Uterus (tissue), 4 donors: ENCODE data around the gene OR4K5. TPM values are rescaled to one million over a fixed set of nuclear protein-coding genes. Genes with fewer than 3 reads are reported as not detected.

Experiments
- DNase-seq, 2 donors: peaks; one replicate each; pipeline ENCODE4 v3.0.0-alpha.2; 2019 to 2020
- H3K27ac ChIP-seq, 2 donors: fragments of 200-600 bp; sonication (generic); 1 replicate in 1 of 2; 2 replicates in 1 of 2; pipeline ENCODE4 v1.5.1; 2016 to 2018
- H3K27me3 ChIP-seq, 2 donors: fragments of 200-600 bp; sonication (generic); one replicate each; pipeline ENCODE4 v1.5.1; 2018 to 2019; ENCODE audit warnings: control low read depth in 1 of 2
- H3K36me3 ChIP-seq, 2 donors: fragments of 200-600 bp; sonication (generic); one replicate each; pipeline ENCODE4 v1.5.1; 2019; ENCODE audit warnings: control low read depth in 1 of 2
- H3K4me1 ChIP-seq, 2 donors: fragments of 200-600 bp; sonication (generic); one replicate each; pipeline ENCODE4 v1.5.1; 2018 to 2019; ENCODE audit warnings: control low read depth in 1 of 2
- H3K4me3 ChIP-seq, 2 donors: fragments of 200-600 bp; sonication (generic); 1 replicate in 1 of 2; 2 replicates in 1 of 2; pipeline ENCODE4 v1.5.1; 2018 to 2019; ENCODE audit warnings: mild to moderate bottlenecking in 1 of 2
- H3K9me3 ChIP-seq, 2 donors: fragments of 200-600 bp; sonication (generic); one replicate each; pipeline ENCODE4 v1.5.1; 2019; ENCODE audit warnings: control low read depth in 1 of 2
- CTCF ChIP-seq, 4 experiments: fragments of 200-600 bp in 2 of 4; fragments of 450-650 bp in 2 of 4; sonication (generic) in 2 of 4; IDR thresholded peaks; one replicate each; pipeline ENCODE4 v1.5.1; 2016 to 2019; ENCODE audit warnings: antibody characterized with exemption in 4 of 4, mild to moderate bottlenecking in 2 of 4, moderate library complexity in 1 of 4
- POLR2A ChIP-seq, 2 donors: fragments of 450-650 bp; IDR thresholded peaks; one replicate each; pipeline ENCODE4 v1.6.1; 2016; ENCODE audit warnings: antibody characterized with exemption in 2 of 2, mild to moderate bottlenecking in 1 of 2, moderate library complexity in 1 of 2
- intact Hi-C: fragments of 100-400 bp; cut with DNase I; formaldehyde crosslinking; loops from one replicate; pipeline ENCODE4 v1.15.1; 2023; ENCODE audit warnings: low total_unique reads
- total RNA-seq, 4 donors: library from RNA; depleted of rRNA in 3 of 4; stranded (reverse); fragments of >200 nt in 3 of 4; gene quantifications; one replicate each; pipeline versions ENCODE4 v1.1.0 to v1.2.4, GENCODE V29; 2014 to 2023
- donor health status: DM: yes; HTN: yes; CAD: no.

OR4K5 gene
- total RNA-seq = not detected

GRCh38 chr14:19920021-19920657 is at the start of gene OR4K5:
Gene OR4K5 (plus strand): TSS chr14:19920607. CDS start chr14:19920607, 0 bp downstream.
- intact Hi-C loops = no loop called here

GRCh38 chr14:19873178-19873577 is 47.2 kb upstream of the OR4K5 start:
- no peak for TF ChIP-seq POLR2A (IDR thresholded peaks at IDR 0.05)
- TF ChIP-seq CTCF (IDR thresholded peaks at IDR 0.05) = no peak
- no peaks in the 10 kb centered on the region for H3K36me3 ChIP-seq
- H3K9me3 ChIP-seq = no peaks in the 10 kb centered on the region
- no peak for DNase-seq
- H3K4me1 ChIP-seq = no peaks in the 10 kb centered on the region
- H3K27ac ChIP-seq = no peak overlapping the region
- intact Hi-C loops = no loop called here
- no peak overlapping the region for H3K4me3 ChIP-seq
- H3K27me3 ChIP-seq = no peaks in the 10 kb centered on the region

More at GRCh38 chr14:19920021-19920657, at the start of gene OR4K5:
- H3K27me3 ChIP-seq = no peaks in the 10 kb centered on the region
- TF ChIP-seq CTCF (IDR thresholded peaks at IDR 0.05) (no peak), POLR2A (IDR thresholded peaks at IDR 0.05) (no peak)
- no peak within 1 kb of the TSS for H3K4me3 ChIP-seq
- H3K4me1 ChIP-seq = no peaks in the 10 kb centered on the region
- no peak within 1 kb of the TSS for H3K27ac ChIP-seq
- DNase-seq = no peak
- no peaks in the 10 kb centered on the region for H3K36me3 ChIP-seq
- H3K9me3 ChIP-seq = no peaks in the 10 kb centered on the region

- intact Hi-C loops = no loop called here
- H3K4me3 ChIP-seq = no peak within 1 kb of the TSS
- no peaks in the 10 kb centered on the region for H3K27me3 ChIP-seq
- no peak within 1 kb of the TSS for H3K27ac ChIP-seq
- no peaks in the 10 kb centered on the region for H3K9me3 ChIP-seq
- H3K36me3 ChIP-seq = no peaks in the 10 kb centered on the region
- no peaks in the 10 kb centered on the region for H3K4me1 ChIP-seq
- no peak for TF ChIP-seq CTCF (IDR thresholded peaks at IDR 0.05)
- no peak for TF ChIP-seq POLR2A (IDR thresholded peaks at IDR 0.05)
- no peak for DNase-seq
Observed at GRCh38 chr14:19874842-19875241, 45.6 kb upstream of the OR4K5 start, which contains the start of gene OR4K2. Gene OR4K2 (plus strand): TSS chr14:19875142. CDS start chr14:19876268, 1,126 bp downstream.

GRCh38 chr14:19878029-19878642 is 42.3 kb upstream of the OR4K5 start:
- intact Hi-C loops = no loop called here
- no peaks in the 10 kb centered on the region for H3K27me3 ChIP-seq
- no peaks in the 10 kb centered on the region for H3K4me1 ChIP-seq
- no peaks in the 10 kb centered on the region for H3K36me3 ChIP-seq
- no peak for DNase-seq
- H3K27ac ChIP-seq = no peak overlapping the region
- no peaks in the 10 kb centered on the region for H3K9me3 ChIP-seq
- no peak overlapping the region for H3K4me3 ChIP-seq
- TF ChIP-seq CTCF (IDR thresholded peaks at IDR 0.05) = no peak
- no peak for TF ChIP-seq POLR2A (IDR thresholded peaks at IDR 0.05)

- no peak for TF ChIP-seq CTCF (IDR thresholded peaks at IDR 0.05)
- TF ChIP-seq POLR2A (IDR thresholded peaks at IDR 0.05) = no peak
- Histone ChIP-seq H3K4me1 (no peaks in the 10 kb centered on the region), H3K36me3 (no peaks in the 10 kb centered on the region), H3K9me3 (peaks cover 0 to 4% of the 10 kb centered on the region in 2 donors), H3K27ac (no peak overlapping the region), H3K4me3 (no peak overlapping the region), H3K27me3 (no peaks in the 10 kb centered on the region)
- no peak for DNase-seq
- intact Hi-C loops = no loop called here
Observed at GRCh38 chr14:19895282-19895681, 25.1 kb upstream of the OR4K5 start.
